ENCODE results near the gene MEA1. TPM values are rescaled to one million over a fixed set of nuclear protein-coding genes. Genes with fewer than 3 reads are reported as not detected.

The MEA1 gene
- 34.1 and 52.6 TPM in 2 replicates for total RNA-seq

GRCh38 chr6:43013843-43014433 is at the start of gene MEA1, which contains the start of gene KLHDC3:
MEA1 (minus strand) TSS chr6:43013946; CDS start chr6:43013813, 133 bp downstream.
KLHDC3 (plus strand) TSS chr6:43014249; CDS start chr6:43017193, 2,944 bp downstream.

GRCh38 chr6:43059168-43060033 is 45.7 kb upstream of the MEA1 start, which contains the start of the genes KLC4 and MRPL2:
KLC4 (plus strand) TSS chr6:43059631; CDS start chr6:43061336, 1,705 bp downstream.
MRPL2 (minus strand) TSS chr6:43059434; CDS start chr6:43059381, 53 bp downstream.

GRCh38 chr6:43053545-43054205 is 39.9 kb upstream of the MEA1 start, which contains the start of gene CUL7:
CUL7 (minus strand) TSS chr6:43053851; CDS start chr6:43052788, 1,063 bp downstream.

GRCh38 chr6:43021270-43022047 is 7.7 kb upstream of the MEA1 start, which contains the start of gene RRP36:
RRP36 (plus strand) TSS chr6:43021623; CDS start chr6:43021655, 32 bp downstream.

DNA sequence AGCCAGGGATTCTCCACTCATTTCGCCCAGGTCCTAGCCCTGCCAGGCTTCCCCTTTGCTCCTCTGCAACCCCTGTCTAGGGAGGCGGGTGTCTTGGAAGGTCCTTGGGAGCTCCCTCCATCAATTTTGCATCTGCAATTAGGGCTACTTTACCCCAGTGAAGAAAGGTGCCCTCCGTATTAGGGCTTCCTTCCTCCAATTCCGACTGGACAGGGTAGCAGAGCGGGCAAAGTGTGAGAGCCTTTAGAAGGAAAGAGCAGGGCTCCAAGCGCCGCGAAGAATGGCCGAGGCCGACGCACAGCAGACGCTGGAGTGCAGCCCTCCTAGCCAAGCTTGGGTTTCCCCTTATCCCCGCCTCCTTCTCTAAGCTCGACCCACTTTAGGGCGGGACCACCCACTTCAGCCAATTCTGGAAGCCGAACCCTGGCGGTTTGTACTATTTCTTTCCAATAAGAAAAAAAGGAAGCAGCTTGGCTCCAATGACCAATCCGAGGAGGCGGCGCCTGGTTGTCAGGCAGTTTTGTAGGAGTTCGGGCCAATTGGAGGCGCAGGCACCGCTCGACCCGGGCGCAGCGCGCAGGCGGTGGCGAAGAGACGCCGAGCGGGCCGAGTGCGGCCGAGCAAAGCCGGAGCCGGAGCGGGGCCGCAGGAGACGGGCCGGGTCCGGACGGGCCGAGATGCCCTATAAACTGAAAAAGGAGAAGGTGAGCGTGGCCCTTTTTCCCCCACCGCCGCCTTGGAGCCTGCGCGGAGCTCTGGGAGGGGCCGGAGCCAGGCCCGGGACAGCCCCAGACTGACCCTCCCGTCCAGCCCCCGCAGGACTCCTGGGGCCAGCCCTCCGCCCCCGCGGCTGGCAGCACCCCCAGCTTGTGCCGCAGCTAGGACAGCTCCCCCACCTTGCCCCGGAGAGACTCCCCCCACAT is 29.5 kb downstream of the MEA1 start, which contains the start of gene PPP2R5D:
Gene PPP2R5D, plus strand, starts transcription at position 570 of the 923 bp plus-strand sequence. Its CDS starts 108 bp downstream, at position 678.

DNA sequence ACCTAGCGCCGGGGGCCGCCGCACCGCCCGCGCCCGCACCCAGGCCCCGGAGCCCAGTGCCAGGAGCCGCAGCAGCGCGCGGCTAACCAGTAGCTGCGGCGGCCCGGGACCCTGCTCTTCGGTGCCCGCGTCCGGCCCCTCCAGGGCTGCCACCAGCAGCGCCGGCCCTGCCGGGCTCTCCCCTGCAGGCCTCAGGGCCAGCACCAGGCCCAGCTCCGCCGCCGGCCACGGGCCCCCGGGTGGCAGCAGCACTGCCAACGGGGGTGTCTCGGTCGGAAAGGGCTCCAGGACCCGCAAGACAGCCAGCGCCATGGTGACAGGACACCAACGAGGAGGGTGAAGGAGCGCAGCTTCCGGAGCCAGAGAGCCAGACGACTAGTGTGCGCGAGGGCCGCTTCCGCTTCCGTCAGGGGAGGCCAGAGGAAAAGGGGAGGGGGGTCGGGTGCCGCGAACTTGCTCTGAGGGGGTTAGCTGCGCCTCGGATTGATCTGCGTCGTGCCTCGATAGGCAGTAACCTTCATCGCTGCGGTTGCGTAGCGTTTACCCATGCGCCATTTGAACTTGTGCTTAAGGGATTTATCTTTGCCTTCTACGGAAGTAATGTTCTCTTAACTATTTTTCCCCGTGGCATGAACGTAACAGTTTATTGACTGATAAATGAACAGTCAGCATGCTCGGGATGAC is 34.8 kb downstream of the MEA1 start, which contains the start of gene PEX6:
Gene PEX6, minus strand, starts transcription at position 343 of the 684 bp plus-strand sequence. Its CDS starts 31 bp downstream, at position 312.

Other genes starting within 250 kb of the MEA1 start
- 4.8 and 7.5 TPM in 2 replicates for gene BICRAL, start 231.9 kb downstream of the MEA1 start, total RNA-seq
- gene RPL7L1, start 134.3 kb downstream of the MEA1 start, total RNA-seq, result 140 and 154 TPM in 2 replicates
- not detected in 2 replicates for gene PTCRA, start 97.9 kb downstream of the MEA1 start, total RNA-seq
- 17.1 and 42.9 TPM in 2 replicates for gene CNPY3, start 84.5 kb downstream of the MEA1 start, total RNA-seq
- gene GNMT, start 53.2 kb downstream of the MEA1 start, total RNA-seq, result 0.34 TPM in 1 of 2 replicates, not detected in the other
- 43.1 and 59.4 TPM in 2 replicates for gene PEX6, start 34.8 kb downstream of the MEA1 start, total RNA-seq
- gene PPP2R5D, start 29.4 kb downstream of the MEA1 start, total RNA-seq, result 18.5 and 27.2 TPM in 2 replicates
- gene KLHDC3, start 303 bp upstream of the MEA1 start, total RNA-seq, result 52.4 and 53.3 TPM in 2 replicates
- gene RRP36, start 7.7 kb upstream of the MEA1 start, total RNA-seq, result 85.1 and 91.3 TPM in 2 replicates
- 21.9 and 23.6 TPM in 2 replicates for gene CUL7, start 39.9 kb upstream of the MEA1 start, total RNA-seq
- 21.8 and 40.3 TPM in 2 replicates for gene MRPL2, start 45.5 kb upstream of the MEA1 start, total RNA-seq
- gene KLC4, start 45.7 kb upstream of the MEA1 start, total RNA-seq, result 14.0 and 16.6 TPM in 2 replicates
- gene PTK7, start 62.4 kb upstream of the MEA1 start, total RNA-seq, result 68.4 and 143 TPM in 2 replicates
- 33.5 and 34.2 TPM in 2 replicates for gene SRF, start 157.3 kb upstream of the MEA1 start, total RNA-seq
- 30.8 and 54.0 TPM in 2 replicates for gene CUL9, start 168.2 kb upstream of the MEA1 start, total RNA-seq
- gene DNPH1, start 215.5 kb upstream of the MEA1 start, total RNA-seq, result 36.7 and 45.8 TPM in 2 replicates
- not detected in 2 replicates for gene TTBK1, start 229.5 kb upstream of the MEA1 start, total RNA-seq

All from nasal cavity respiratory epithelium epithelial cell of viscerocranial mucosa (primary cell).